Stimulated activated CD8-positive, alpha-beta memory T cell treated with anti-CD3 and anti-CD28 coated beads, Interleukin-7, amount 100 ng/mL, for 24 hours (primary cell): ENCODE measurements around the gene SLC2A1.
"Not testable (repeated sequence)": the region's sequence is repeated elsewhere in the genome, so short reads cannot be mapped to it uniquely, and the experiment has no call there.

Source experiments
- DNase-seq: peaks from one replicate; pipeline ENCODE4 v3.0.0-alpha.2; 2020; ENCODE audit warnings: low read depth

SLC2A1 gene

DNA sequence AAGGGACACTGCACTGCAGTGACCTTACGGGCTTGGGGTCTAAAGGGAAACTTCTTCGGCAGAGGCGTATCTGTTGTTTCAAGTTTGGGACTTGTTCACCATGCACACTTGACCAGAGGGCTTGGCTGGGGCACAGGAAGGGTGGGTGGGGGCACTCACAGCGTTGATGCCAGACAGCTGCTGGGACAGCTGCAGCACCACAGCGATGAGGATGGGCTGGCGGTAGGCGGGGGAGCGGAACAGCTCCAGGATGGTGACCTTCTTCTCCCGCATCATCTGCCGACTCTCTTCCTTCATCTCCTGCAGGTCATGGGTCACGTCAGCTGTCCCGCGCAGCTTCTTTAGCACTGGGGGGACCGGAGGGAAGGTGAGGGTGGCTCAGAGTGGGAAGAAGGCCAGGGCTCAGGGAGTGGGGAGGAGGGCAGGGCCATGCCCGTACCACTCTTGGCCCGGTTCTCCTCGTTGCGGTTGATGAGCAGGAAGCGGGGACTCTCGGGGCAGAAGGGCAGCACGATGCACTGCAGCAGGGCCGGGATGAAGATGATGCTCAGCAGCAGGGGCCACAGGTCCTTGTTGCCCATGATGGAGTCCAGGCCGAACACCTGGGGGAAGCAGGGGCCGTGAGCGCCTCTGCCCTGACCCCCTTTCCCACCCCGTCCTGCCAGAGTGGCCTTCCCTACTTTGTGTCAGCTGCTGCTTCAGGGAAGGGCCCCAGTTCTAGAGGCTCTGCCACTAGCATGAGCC is 29.1 kb downstream of the SLC2A1 start:
- no peak for DNase-seq

DNA sequence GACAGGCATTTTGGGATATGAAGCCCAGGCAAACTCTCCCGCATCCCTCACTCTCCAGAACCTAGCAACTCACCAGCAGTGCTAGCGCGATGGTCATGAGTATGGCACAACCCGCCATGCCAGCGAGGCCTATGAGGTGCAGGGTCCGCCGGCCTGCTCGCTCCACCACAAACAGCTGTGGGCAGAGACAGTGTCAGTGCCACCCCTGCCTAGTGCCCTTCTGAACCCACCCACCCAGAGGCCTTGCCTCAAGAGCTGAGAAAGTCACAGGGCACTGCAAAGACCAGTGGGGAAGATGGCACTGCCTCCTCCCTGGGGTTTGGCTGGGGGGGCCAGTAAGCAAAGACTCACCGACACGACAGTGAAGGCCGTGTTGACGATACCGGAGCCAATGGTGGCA is 29.8 kb downstream of the SLC2A1 start:
- DNase-seq = no peak

DNA sequence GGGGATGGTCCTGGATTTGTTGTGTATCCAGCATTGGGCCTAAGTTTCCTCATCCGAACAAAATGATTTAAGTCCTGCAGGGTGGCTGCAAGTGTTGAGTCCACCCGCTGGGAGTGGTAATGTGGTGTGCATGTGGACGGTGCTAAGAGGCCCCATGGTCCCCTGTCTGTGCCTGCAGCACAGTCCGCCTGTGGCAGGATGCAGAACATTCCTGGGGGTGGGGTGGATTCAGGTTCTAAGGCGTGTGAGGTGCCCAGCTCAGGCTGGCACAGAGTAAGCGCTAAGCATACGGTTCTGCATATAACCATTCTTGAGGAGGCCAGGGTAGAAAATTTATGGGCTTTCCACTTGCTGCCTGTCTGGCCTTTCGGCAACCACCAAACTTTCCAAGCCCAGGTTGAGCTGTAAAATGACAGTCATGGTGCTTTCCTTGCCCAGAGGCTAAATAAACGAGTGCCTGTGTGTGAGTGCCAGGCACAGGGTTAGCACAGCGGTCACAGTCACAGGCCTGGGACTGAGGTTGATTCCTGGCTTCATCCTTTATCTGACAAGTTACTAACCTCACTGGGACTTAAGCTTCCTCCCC is 30.7 kb downstream of the SLC2A1 start:
- no peak for DNase-seq

DNA sequence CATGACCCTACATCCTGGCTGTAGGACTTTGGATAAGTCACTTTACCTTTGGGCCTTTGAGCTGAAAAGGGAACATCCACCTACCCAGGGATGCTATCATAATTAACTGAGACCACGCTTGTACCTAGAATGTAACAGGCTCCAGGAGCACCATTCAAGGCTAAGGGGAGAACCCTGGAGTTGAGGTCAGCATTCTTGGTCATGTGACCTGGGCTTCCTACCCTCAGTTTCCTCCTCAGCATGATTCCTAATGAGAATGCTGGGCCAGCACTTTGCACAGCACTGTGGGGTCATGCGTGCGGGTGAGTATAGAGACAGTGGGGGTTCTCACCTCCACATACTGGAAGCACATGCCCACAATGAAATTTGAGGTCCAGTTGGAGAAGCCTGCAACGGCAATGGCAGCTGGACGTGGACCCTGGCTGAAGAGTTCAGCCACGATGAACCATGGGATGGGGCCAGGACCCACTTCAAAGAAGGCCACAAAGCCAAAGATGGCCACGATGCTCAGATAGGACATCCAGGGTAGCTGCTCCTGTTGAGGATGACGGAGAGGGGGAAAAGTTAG is 31.3 kb downstream of the SLC2A1 start:
- no peak for DNase-seq

DNA sequence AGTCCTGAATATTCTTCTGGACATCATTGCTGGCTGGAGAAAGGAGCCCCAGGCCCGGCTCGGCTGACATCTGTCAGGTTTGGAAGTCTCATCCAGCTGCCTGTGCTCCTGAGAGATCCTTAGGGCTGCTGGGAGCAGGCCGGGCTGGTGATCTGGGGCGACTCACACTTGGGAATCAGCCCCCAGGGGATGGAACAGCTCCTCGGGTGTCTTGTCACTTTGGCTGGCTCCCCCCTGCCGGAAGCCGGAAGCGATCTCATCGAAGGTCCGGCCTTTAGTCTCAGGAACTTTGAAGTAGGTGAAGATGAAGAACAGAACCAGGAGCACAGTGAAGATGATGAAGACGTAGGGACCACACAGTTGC is 31.8 kb downstream of the SLC2A1 start:
- no peak for DNase-seq

DNA sequence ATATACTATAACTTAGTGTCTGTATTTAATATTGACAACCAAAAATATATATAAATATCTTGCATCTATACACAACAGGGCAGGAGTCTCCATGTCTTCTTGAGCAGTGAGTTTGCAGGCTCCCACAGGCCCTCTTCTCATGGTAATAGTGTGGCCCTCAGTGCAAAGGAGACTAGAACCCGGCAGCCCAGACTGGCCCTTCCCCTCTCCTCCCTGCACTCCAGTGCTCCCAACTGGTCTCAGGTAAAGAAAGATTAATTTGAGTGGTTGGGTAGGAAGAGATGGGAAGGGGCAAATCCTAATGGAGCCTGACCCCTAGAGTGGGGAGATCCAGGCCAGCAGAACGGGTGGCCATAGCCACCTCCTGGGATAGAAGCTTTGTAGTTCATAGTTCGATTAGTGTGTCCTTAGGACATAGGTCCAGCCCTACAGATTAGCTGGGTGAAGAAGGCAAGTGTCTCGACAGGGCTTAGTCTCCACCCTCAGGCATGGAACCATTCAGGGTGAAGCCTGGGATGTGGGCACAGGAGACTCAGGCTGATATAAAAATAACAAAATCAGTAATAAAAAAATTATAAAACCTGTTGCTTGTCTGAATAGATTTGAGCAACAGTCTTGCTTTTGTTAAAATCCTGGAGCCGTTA is 32.3 kb downstream of the SLC2A1 start:
- DNase-seq = no peak

DNA sequence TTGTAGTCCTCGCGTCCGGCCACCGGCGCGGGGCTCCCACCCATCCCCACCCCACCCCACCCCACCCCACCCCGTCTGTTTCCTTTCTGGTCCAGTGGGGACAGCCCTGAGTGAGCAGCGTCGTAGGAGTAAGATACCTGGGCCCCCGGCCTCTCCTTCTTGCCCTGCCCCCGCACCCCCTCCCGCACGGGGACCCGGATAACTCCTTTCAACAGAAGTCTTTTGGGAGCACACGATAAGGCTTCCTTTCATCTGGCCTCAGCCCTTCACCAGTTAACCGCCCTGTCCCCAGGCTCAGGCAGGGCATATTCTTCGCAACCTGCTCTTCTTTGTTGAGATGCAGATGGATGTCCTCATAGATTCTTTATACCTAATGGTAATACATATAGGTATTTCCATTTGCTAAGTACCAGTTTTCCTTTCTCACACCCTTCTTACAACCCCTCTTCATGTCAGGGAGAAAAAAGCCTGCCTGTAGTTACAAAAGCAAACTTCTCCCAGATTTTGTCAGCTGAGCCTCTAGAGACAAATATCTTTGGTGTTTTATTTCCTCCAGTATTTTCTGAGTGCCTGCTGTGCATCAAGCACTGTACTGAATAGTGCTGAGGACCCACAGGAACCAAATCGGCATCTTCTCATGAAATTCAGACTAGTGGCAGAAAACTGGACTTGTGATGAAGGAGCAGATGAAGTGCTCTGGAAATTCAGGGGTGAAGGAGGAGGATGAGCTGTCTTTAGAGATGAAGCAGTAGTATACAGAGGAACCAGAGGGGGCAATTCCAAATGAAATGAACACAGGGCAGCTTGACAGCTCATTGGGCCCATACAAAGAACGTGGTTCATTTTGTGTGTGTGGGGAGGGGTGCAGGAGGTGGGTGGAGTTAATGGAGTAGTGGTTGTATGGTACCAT is 33.6 kb downstream of the SLC2A1 start:
- DNase-seq = no peak

DNA sequence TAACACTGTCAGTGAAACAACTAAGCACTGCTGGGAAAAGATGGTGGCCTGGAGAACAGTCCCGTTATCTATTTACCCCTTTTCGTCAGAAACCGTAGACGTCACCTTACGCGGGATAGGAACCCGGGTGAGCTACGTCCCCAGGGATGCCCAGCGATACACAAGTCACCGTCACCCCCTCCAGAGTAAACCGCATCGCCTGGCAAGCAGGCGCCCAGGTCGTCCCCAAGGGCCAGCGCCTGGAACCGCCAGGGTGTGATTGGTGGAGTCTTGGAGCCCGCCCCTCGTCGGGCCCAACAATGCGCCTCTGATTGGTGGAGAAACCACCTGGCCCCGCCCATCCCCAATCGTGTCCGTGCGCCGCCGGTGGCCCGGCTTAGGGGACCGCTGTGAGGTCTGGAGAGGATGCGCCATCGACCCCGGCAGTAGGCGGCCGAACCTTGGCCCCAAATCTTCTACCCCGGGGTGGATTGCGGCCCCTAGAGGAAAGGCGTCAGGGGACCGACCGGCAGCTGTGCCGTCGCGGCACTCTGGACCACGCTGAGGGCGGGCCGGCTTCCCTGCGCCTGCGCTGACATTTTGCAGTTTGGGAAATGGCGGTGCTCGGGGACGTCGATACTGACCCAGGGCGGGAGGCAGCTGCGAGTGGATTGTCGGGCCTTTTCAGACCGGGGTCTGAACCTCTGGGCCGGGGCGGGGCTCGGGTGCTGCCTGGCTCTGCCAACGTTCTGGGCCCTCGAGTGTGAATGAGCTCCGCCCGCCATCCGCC is 34.4 kb downstream of the SLC2A1 start:
- peak; percentile 82 for DNase-seq

DNA sequence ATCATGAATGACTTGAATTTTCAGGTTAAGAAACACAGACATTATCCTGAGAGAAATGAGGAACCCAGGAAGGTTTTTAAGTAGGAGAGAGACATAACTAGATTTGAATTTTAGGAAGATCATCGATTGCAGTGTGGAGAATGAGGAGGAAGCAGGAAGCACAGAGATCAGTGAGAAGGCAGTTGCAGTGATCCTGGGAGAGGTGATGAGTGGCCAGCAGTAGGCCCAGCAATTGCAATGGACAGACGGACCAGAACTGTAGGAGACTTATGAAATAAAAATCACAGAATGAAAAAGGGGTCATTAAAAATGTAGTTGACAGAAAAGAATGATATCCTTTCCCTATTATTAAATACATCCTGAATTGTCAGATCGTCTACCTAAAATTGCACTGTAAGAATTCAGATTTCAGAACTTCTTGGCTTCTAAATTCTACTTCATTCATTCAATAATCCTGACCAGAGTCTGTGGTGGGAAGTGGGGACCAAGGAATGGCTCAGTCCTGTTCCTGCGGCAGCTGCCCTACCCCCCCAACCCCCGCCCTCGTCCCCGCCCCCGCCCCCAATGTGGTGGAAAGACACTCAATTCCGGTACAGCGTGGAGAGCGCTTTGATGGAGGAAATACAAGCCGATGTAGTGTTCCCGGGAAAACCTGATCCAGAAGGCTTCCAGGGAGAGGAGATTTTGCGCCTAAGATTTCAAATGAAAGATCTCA is 35.1 kb downstream of the SLC2A1 start:
- no peak for DNase-seq

DNA sequence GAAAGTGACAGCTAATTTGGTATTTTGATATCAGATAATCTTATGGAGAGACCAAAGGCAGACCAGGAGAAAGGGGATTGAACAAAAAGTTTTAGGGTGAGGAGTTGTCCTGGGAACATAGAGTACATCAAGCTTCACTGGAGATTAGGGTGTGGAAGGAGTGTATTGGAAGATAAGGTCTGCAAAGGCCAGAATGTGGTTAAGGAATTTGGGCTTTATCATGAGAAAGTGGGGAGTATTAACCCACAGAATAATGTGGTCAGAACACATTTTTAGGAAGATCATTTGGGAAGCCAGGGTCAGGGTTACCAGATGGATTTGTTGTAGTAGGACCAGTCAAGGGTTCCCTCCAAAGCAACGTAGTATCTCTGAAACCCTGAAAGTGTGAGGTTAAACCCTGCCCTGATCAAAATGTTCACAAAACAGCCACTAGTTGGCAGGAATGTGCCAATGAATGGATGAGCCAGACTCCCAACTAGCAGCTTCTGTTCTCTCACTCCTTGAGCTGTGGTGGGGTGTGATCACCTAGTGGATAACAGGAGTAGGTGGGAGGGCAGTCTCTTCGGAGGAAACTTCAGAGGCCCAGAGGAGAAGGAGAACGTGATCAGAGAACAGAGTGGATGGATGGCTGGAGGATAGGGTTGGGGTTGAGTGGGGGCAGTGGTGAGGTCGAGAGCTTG is 35.8 kb downstream of the SLC2A1 start:
- DNase-seq = peak; percentile 26

DNA sequence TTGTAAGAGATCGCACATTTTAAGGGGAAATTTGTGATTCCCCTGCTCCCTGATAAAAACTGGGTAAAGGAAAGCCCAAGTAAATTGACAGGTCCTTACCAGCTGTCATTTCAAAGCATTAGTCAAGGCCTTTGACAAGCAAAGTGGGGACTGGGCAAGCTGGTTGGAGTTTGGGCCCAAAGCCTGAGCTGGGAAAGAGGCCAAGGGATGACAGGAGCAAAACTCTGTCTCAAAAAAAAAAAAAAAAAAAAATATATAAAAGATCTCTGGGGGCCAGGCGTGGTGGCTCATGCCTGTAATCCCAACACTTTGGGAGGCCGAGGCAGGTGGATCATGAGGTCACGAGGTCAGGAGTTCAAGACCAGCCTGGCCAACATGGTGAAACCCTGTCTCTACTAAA is 36.9 kb downstream of the SLC2A1 start:
- DNase-seq = no peak

DNA sequence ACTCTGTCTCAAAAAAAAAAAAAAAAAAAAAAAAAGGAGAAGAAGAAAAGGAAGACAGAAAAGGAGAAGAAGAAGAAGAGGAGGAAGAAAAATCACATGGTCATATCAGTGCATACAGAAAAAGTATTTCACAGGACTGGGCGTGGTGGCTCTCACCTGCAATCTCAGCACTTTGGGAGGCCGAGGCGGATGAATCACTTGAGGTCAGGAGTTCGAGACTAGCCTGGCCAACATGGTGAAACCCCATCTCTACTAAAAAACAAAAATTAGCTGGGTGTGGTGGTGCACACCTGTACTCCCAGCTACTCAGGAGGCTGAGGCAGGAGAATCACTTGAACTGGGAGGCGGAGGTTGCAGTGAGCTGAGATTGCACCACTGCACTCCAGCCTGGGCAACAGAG is 39.0 kb downstream of the SLC2A1 start:
- not testable (repeated sequence) for DNase-seq

DNA sequence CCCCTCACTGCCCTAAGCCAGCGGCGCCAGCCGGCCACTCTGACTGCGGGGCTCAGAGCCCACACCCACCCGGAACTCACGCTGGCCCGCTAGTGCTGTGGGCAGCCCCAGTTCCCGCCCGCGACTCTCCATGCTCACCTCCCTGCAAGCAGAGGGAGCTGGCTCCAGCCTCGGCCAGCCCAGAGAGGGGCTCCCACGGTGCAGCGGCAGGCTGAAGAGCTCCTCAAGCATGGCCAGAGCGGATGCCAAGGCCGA is 41.5 kb downstream of the SLC2A1 start:
- DNase-seq = no peak

DNA sequence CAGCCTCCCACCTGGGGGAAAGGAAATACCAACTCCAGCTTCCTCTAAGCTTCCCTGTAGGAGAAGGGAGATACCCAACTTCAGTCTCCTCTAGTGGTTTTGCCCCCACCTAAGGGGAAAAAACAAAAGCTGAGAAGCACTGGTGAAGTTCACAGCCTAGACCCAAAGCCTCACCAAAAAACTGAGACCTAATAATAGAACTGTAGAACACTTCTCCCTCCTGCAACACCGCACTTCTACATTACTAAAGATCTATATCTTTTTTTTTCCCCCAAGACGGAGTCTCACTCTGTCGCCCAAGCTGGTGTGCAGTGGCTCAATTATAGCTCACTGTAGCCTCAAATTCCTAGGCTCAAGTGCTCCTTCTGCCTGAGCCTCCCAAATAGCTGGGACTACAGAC is 43.2 kb downstream of the SLC2A1 start:
- DNase-seq = no peak

DNA sequence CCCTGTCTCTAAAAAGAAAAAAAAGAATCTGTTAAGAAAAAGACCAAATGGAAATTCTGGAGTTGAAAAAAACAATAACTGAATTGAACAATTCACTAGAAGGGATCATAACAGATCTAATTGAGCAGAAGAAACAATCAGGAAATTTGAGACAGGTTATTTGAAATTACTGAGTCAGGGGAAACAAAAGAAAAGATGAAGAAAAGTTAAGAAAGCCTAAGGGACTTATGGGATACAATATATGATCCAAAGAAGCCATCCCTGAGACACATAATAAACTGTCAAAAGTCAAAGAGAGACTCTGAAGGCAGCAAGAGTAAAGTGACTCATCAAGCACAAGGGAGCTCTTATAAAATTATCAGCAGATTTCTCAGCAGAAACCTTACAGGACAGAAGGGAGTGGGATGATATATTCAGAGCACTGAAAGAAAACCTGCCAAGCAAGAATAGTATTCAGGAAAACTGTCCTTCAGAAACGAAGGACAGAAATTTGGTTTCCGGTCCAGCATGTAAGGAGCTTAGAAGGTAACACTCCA is 44.5 kb downstream of the SLC2A1 start:
- no peak for DNase-seq

DNA sequence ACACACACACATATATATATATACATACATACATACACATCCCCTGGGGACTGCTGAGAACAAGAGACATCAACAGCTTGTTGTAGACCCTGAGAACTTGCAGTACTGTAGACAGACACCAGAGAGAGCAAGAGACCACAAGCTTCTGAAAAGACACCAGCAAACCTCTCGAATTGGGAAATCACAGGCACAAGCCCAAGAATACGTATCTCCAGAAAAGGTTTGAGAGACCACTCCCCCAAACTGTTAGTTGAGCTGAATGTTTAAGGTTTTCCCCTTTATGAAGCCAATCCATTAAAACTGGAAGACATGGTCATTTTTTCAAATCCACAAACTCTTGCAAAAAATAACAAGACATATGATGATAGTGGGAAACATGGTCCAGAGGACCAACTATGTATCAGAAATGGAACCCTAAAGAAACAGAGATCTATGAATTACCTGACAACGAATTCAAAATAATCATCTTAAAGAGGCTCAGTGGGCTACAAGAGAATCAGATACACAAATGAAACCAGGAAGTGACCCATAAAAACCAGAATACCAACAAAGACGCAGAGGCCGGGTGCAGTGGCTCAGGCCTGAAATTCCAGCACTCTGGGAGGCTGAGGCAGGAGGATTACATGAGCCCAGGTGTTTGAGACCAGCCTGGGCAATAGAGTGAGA is 45.1 kb downstream of the SLC2A1 start:
- DNase-seq = no peak

DNA sequence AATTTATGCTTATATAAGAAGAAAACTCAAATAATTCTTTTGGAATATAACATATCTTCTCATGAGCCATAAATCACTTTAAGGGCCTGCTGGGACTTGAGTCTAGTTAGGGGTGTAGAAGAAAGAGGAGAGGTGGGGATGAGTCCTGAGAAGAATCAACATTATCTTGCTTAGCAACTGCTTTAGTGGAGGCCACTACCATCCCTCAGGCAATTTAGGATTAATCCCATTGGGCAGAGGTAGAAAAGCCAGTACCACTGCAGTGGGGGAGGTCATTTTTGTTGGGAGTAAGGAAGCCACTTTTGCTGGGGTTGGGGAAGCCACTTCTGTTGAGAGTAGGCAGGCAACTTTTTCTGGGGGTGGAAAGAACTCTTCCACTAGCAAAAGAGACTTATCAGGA is 47.7 kb downstream of the SLC2A1 start:
- no peak for DNase-seq

DNA sequence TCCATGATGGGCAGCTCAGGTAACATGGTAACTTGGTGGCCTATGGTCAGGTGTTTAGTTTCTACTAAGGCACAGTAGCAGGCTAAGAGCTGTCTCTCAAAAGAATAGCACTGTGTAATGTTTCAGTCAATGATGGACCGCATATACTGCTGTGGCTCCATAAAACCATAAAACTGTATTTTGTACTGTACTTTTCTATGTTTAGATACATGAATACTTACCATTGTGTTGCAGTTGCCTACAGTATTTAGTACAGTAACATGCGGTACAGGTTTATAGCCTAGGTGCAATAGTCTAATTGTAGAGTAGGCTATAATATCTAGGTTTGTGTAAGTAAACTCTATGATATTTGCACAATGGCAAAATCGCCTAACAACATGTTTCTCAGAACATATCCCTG is 50.6 kb downstream of the SLC2A1 start:
- no peak for DNase-seq

DNA sequence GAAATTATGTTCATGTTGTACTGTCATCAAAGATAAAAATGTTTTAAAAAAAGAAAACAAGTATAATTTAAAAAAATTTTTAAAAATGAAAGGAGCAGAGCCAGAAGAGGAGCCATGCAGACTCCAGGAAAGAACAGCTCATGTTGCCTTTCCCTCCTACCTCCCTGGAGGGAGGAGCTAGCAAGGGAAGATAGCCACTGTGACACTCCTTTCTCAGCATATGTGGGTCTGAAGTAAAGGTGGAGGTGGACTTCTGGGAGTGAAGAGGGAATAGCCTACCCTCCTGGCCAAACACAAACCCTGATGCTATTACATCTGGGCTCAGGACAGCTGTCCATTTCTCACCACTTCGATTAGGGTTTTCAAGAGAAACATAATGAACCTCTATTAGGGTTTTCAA is 54.2 kb downstream of the SLC2A1 start:
- no peak for DNase-seq

DNA sequence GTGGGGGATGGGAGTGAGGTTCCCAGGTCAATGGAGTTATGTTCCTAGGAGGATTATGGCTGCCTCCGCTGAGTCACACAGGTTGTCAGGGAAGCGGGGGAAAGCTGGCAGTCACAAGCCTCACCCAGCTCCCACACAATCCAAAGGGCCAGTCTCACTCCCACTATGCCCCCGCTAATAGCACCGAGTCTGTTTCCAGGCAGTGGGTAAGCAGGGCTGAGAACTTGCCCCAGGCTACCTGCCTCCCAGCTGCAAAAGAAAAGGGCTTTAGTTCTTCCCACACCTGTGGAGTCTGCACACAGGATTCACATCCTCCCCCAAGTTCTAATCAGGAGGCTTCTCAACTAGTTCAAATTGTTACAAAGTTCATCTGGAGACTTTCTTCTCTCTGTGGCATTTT is 58.7 kb downstream of the SLC2A1 start:
- not testable (repeated sequence) for DNase-seq
